T-helper 2 cell treated with Interferon-gamma antibody and Interleukin-4, amounts not matched to agents 5 μg/mL and 100 μg/mL, for 36 hours (primary cell): Measurements from ENCODE around the gene CDON.

Experiments used
- DNase-seq: peaks from one replicate; pipeline ENCODE4 v3.0.0; 2021; ENCODE audit warnings: low spot score
- H3K27ac Mint-ChIP-seq: one replicate; pipeline ENCODE4 v1.8.0; 2021; ENCODE audit warnings: mild to moderate bottlenecking, mixed read lengths
- H3K27me3 Mint-ChIP-seq: one replicate; pipeline ENCODE4 v1.8.0; 2021; ENCODE audit warnings: low read depth, mixed read lengths
- H3K36me3 Mint-ChIP-seq: one replicate; pipeline ENCODE4 v1.8.0; 2021; ENCODE audit warnings: low read depth, mixed read lengths
- H3K4me1 Mint-ChIP-seq: one replicate; pipeline ENCODE4 v1.8.0; 2021; ENCODE audit warnings: low read depth, mixed read lengths
- H3K4me3 Mint-ChIP-seq: one replicate; pipeline ENCODE4 v1.8.0; 2022; ENCODE audit warnings: mild to moderate bottlenecking, moderate library complexity, mixed read lengths
- H3K9me3 Mint-ChIP-seq: one replicate; pipeline ENCODE4 v1.8.0; 2021; ENCODE audit warnings: mixed read lengths

Gene CDON

DNA sequence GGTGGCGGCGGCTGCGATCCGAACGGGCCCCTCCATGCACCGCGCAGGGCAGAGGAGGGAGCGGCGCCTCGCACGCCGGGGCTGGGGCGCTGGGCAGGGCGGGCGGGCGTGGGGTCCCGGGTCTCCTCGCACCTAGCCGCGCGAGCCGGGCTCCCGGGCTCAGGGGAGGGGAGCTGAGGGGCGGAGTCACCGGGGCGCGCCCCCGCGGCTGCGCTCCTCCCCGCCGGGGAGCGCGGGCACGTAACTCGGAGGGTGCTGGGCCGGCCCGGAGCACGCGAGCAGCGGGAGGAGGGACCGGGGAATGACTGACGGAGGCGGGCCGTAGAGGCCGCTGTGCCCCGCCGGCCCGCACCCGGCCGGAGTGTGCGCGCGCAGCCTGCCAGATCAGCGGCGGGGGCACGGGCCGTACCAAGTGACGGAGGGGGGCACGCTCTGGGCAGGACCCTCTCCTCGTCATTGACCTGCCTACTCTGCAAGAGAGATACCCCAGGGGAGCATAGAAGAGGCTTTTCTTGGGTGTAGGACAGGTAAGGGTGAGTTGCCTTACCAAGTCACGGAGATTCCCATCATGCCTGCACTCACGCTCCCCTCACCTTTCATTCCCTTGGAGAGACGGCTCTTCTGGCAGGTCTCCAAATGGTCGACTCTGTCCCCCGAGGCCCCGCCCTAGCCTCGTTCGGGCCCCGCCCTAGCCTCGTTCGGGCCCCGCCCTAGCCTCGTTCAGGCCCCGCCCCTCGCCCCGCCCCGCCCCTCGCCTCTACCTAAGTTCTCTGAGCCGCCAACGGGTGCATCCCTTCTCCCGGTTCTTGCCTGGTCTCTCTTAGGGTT, at the start of gene CDON:
TSS of gene CDON (minus strand) at position 188 of the 828 bp plus-strand sequence. CDS start 39,390 bp downstream, outside the sequence.
- Mint-ChIP-seq H3K27ac (peak within 1 kb of the TSS; percentile 99), H3K27me3 (peaks cover 51% of the 10 kb centered on the region), H3K4me3 (peak within 1 kb of the TSS; percentile 88), H3K9me3 (no peaks in the 10 kb centered on the region), H3K4me1 (peaks cover 10% of the 10 kb centered on the region), H3K36me3 (no peaks in the 10 kb centered on the region)
- peak; percentile 93 for DNase-seq

- Mint-ChIP-seq H3K27ac (no peak overlapping the region), H3K27me3 (no peaks in the 10 kb centered on the region), H3K4me3 (no peak overlapping the region), H3K4me1 (peaks cover 3% of the 10 kb centered on the region), H3K36me3 (no peaks in the 10 kb centered on the region), H3K9me3 (no peaks in the 10 kb centered on the region)
- DNase-seq, result no peak
Measured at GRCh38 chr11:126111458-126112116, 48.9 kb upstream of the CDON start.

DNA sequence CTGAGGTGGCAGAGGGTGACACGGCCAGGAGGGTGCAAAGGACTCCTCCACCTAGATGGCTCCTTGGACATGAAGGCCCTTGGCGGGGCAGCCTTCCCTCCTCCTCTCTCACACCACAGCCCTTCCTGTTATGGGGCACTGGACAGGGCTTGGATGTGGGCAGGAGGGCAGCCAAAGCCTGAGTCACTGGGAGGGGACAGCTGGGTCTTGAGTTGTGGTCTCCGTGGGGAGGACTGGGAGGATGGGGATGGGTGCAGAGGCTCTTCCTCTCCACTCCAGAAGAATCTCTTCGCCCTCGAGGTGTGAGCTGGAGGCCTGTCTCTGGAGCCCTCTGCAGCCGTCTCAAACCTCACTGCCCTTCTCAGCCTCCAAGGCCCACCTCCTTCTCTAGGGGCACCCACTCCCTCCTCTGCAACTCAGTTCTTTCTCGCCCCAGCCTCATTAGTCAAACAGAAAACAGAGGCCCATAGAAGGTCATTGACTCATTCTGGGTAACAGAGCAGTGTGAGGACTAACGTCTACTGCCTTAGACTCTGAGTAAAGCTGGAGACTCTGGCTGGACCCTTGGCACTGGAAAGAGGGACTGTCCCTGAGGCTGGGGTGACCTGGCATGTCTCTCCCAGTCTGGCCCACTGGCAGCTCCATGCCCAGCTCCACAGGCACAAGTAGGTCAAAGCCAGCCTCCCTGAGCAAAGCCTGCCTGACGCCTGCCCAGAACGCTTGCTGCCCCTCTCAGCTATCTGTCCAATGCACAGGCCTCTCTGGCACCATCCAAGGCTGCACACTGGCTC, 47.5 kb upstream of the CDON start:
- Mint-ChIP-seq H3K27me3 (no peaks in the 10 kb centered on the region), H3K9me3 (no peaks in the 10 kb centered on the region), H3K4me1 (peaks cover 3% of the 10 kb centered on the region), H3K36me3 (no peaks in the 10 kb centered on the region), H3K27ac (no peak overlapping the region), H3K4me3 (no peak overlapping the region)
- peak; percentile 38 for DNase-seq

DNA sequence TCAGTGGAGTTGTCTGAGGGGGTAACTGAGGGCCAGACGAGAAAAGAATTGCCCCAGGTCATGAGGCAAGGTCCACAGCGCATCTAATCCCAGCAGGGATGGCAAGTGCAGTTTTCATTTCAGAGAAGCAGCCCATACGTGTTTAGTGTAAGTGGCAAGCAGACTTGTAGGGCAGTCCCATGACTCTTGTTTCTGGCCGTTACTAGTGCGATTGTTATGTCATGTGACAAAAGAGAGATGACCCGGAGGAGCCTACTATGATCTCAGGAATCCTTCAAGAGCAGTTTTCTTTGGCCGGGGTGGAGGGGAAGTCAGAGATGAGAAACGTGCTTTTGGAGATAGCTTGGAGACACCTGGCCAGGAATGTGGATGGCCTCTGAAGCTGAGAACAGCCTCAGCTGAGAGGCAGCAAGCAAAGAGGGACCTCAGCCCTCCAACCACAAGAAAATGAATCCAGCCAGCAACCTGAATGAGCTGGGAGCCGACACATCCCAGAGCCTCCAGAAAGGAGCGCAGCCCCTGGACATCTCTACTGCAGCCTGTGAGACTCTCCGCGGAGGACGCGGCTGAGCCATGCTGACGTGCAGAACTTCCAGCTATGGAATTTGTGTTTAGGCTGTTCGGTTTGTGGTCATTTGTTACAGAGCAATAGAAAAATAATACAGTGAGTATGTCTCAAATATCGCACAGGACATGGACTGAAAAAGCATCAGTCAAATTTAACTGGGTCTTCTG, 44.1 kb upstream of the CDON start:
- no peak for DNase-seq
- Mint-ChIP-seq H3K4me1 (peaks cover 3% of the 10 kb centered on the region), H3K27me3 (no peaks in the 10 kb centered on the region), H3K36me3 (no peaks in the 10 kb centered on the region), H3K27ac (no peak overlapping the region), H3K9me3 (no peaks in the 10 kb centered on the region), H3K4me3 (no peak overlapping the region)

DNA sequence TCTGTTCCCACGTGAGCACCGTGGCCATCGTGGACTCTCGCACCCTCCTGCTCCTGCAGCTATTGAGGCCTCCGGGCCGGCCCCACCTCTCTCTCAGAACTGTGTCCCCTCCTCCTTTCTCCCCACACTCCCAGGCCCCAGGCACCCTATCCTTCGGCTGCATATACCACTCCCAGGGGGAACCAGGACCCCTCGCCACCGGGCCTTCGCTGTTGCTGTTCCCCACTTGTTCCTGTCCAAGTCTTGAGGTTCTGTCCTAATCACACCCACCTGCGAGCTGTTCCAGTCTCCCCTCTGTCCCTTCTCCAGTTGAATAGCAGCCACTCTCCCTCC, 43.0 kb upstream of the CDON start:
- Mint-ChIP-seq H3K4me1 (peaks cover 3% of the 10 kb centered on the region), H3K36me3 (no peaks in the 10 kb centered on the region), H3K9me3 (no peaks in the 10 kb centered on the region), H3K27ac (no peak overlapping the region), H3K4me3 (no peak overlapping the region), H3K27me3 (no peaks in the 10 kb centered on the region)
- no peak for DNase-seq

GRCh38 chr11:126105022-126105747, 42.5 kb upstream of the CDON start:
- Mint-ChIP-seq H3K4me3 (no peak overlapping the region), H3K27me3 (no peaks in the 10 kb centered on the region), H3K4me1 (peaks cover 1% of the 10 kb centered on the region), H3K36me3 (no peaks in the 10 kb centered on the region), H3K9me3 (no peaks in the 10 kb centered on the region), H3K27ac (no peak overlapping the region)
- DNase-seq, result no peak

DNA sequence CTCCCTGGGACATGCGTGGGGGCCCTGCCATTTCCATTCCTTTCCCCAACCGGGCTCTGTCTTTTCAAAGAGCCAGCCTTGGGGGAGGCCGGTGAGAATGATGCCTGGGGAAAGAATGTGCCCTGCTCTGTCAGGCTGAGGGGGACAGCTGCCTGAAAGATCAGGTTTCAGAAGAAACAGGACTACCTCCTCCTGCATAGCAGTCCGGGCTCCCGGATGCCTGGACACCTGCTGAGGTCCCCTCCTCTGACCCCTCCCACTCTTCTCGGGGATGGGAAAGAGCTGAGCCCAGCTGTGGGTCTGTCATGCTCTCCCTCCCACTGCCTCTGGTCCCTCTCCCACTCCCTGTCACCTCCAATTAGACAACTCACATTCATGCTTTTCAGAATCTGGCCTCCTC, 41.8 kb upstream of the CDON start:
- DNase-seq, result no peak
- Mint-ChIP-seq H3K27ac (no peak overlapping the region), H3K36me3 (no peaks in the 10 kb centered on the region), H3K4me3 (no peak overlapping the region), H3K27me3 (no peaks in the 10 kb centered on the region), H3K9me3 (no peaks in the 10 kb centered on the region), H3K4me1 (no peaks in the 10 kb centered on the region)

DNA sequence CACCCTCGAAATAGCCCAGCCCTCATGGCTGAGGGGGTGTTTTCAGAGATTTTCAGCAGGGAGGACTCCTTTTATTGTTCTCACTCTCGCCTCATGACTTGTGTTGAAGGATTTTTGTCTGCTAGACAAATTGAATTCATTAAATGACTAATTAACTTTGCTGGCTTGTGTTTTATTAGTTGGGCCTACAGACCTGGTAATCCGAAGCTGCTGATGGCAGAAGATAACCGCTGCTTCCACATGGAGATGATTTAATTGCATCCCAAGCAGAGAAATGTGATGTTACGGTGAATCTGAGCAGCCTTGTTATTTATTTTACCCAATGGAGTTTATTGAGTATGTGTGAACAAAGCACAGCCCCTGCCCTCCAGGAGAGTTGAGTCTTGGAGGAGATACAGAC, 40.5 kb upstream of the CDON start:
- no peaks in the 10 kb centered on the region for H3K27me3 Mint-ChIP-seq
- no peak for DNase-seq
- no peak overlapping the region for H3K27ac Mint-ChIP-seq
- no peak overlapping the region for H3K4me3 Mint-ChIP-seq
- no peaks in the 10 kb centered on the region for H3K4me1 Mint-ChIP-seq
- H3K9me3 Mint-ChIP-seq, result no peaks in the 10 kb centered on the region
- H3K36me3 Mint-ChIP-seq, result no peaks in the 10 kb centered on the region

GRCh38 chr11:126102436-126102981, 39.8 kb upstream of the CDON start:
- Mint-ChIP-seq H3K9me3 (no peaks in the 10 kb centered on the region), H3K4me1 (no peaks in the 10 kb centered on the region), H3K27ac (no peak overlapping the region), H3K27me3 (no peaks in the 10 kb centered on the region), H3K36me3 (no peaks in the 10 kb centered on the region), H3K4me3 (no peak overlapping the region)
- no peak for DNase-seq

DNA sequence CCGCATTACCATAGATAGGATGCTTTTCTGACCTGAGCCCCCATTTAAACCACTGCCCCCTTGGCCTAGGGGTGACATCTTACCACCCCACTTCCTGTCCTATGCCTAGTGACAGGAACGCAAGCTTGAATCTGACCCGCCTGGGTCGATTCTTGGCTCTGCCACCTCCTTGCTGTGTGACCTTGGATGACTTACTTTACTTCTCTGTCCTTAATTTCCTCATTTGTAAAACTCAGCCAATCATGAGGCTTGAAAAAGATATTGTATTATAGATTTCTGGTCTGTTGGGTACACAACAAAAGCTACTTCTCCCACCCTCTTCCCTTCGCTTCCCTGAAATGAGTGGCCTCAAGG, 39.2 kb upstream of the CDON start:
- Mint-ChIP-seq H3K27me3 (no peaks in the 10 kb centered on the region), H3K9me3 (no peaks in the 10 kb centered on the region), H3K27ac (no peak overlapping the region)

DNA sequence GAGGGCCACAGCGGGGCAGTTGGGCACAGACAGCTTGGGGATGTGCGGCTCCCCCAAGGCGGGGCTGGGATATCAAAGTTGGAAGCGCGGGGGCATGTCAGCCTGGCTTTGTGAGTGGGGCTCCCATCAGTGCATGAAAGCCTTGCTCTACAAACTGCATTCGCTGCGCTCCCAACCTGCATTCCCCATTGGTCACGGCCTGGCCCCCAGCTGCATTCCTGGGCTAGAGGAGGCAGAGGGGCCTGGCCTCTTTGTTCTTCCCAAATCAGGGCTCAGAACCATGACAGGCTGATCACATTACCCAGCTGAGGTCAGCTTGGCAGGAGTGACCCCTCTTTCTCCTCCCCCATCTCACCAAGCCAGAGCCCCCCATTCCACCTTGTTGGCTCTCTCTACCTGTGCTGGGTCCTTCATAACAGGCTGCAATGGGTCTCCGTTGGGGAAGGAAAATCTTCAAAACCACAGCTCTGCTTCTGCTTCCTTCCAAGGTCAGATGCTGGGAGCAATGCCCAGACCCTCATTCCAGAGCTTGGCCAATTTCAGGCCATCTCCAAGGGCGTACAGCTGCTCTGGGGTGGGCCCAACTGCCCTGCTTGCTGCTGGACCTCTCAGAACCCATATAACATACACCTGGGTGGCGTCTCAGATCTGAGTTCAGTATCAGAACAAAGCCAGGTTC, 38.7 kb upstream of the CDON start:
- Mint-ChIP-seq H3K36me3 (no peaks in the 10 kb centered on the region), H3K27me3 (no peaks in the 10 kb centered on the region), H3K9me3 (no peaks in the 10 kb centered on the region), H3K4me1 (no peaks in the 10 kb centered on the region), H3K4me3 (no peak overlapping the region), H3K27ac (no peak overlapping the region)
- no peak for DNase-seq

More for the DNA sequence above, 39.2 kb upstream of the CDON start:
- Mint-ChIP-seq H3K4me1 (no peaks in the 10 kb centered on the region), H3K36me3 (no peaks in the 10 kb centered on the region), H3K4me3 (no peak overlapping the region)
- DNase-seq, result no peak

DNA sequence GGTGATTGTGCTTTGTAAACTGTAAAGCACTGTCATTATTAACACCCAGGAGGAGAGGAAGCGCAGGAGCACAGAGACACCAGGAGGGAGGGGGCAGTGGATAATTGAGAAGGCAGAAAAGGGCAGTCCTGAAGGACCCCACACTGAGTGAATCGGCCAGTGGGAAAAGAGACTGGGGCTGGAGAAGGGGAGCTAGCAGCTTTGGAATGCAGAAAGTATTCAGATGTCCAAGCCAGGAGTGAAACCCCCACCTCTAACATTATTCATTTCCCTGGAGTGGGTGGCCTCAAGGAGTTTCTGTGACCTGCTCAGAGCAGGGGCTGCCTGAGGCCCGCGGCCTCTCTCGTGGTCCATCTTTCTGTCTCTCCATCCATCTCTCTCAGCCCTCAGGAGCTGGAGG, 38.0 kb upstream of the CDON start:
- Mint-ChIP-seq H3K9me3 (no peaks in the 10 kb centered on the region), H3K27me3 (no peaks in the 10 kb centered on the region), H3K36me3 (no peaks in the 10 kb centered on the region), H3K27ac (no peak overlapping the region), H3K4me1 (no peaks in the 10 kb centered on the region), H3K4me3 (no peak overlapping the region)
- no peak for DNase-seq
